Pons (tissue), 1 donor: Measurements from ENCODE around the gene ATRAID.
A peak's percentile ranks its signal among the peaks of the same experiment; 100 is the strongest.
"Not testable (repeated sequence)": the region's sequence is repeated elsewhere in the genome, so short reads cannot be mapped to it uniquely, and the experiment has no call there.

Experiments
- DNase-seq: peaks from one replicate; pipeline ENCODE4 v3.0.0-alpha.2; 2016; ENCODE audit warnings: low spot score

Gene ATRAID

GRCh38 chr2:27211943-27212625 is at the start of gene ATRAID, which contains the start of gene SLC5A6:
TSS of gene ATRAID (plus strand) at chr2:27212041. CDS start at chr2:27212369, 328 bp downstream.
TSS of gene SLC5A6 (minus strand) at chr2:27212268. CDS start at chr2:27207650, 4,618 bp downstream.
- DNase-seq: peak; percentile 85

- DNase-seq: no peak
Observed at GRCh38 chr2:27162151-27163121, 49.4 kb upstream of the ATRAID start.

GRCh38 chr2:27164960-27165763 is 46.7 kb upstream of the ATRAID start:
- no peak for DNase-seq

GRCh38 chr2:27170581-27171337 is 41.1 kb upstream of the ATRAID start:
- DNase-seq: no peak

- DNase-seq: no peak
Observed at GRCh38 chr2:27171351-27171848, 40.4 kb upstream of the ATRAID start.

- DNase-seq: no peak
Observed at GRCh38 chr2:27174638-27175037, 37.2 kb upstream of the ATRAID start.

- no peak for DNase-seq
Observed at GRCh38 chr2:27175330-27175729, 36.5 kb upstream of the ATRAID start.

- DNase-seq: not testable (repeated sequence)
Observed at GRCh38 chr2:27175781-27176180, 36.1 kb upstream of the ATRAID start.

- no peak for DNase-seq
Observed at GRCh38 chr2:27177441-27178351, 34.1 kb upstream of the ATRAID start.

GRCh38 chr2:27178469-27178868 is 33.4 kb upstream of the ATRAID start:
- no peak for DNase-seq

- no peak for DNase-seq
Observed at GRCh38 chr2:27179344-27180000, 32.4 kb upstream of the ATRAID start.

- no peak for DNase-seq
Observed at GRCh38 chr2:27182346-27182745, 29.5 kb upstream of the ATRAID start.

- DNase-seq: no peak
Observed at GRCh38 chr2:27184115-27184514, 27.7 kb upstream of the ATRAID start.

- peak; percentile 10 for DNase-seq
Observed at GRCh38 chr2:27185331-27186026, 26.4 kb upstream of the ATRAID start.

- DNase-seq: no peak
Observed at GRCh38 chr2:27186613-27187345, 25.1 kb upstream of the ATRAID start.

- no peak for DNase-seq
Observed at GRCh38 chr2:27189989-27190388, 21.9 kb upstream of the ATRAID start.

GRCh38 chr2:27191070-27191829 is 20.6 kb upstream of the ATRAID start:
- peak; percentile 68 for DNase-seq
